WTC11 (cell line): ENCODE measurements around the gene MSI2.

Experiments used
- ATF1 ChIP-seq: sonication (generic); formaldehyde crosslinking; IDR thresholded peaks from 2 replicates; pipeline ENCODE4 v1.8.1; 2023; ENCODE audit warnings: mild to moderate bottlenecking, moderate library complexity, missing genetic modification reagents
- ATF3 ChIP-seq: sonication (generic); formaldehyde crosslinking; conservative IDR thresholded peaks from 2 replicates; pipeline ENCODE4 v1.8.1; 2022; ENCODE audit warnings: mild to moderate bottlenecking, missing genetic modification reagents
- ATF6 ChIP-seq: sonication (generic); formaldehyde crosslinking; IDR thresholded peaks from 2 replicates; pipeline ENCODE4 v1.8.1; 2023; ENCODE audit warnings: mild to moderate bottlenecking, missing genetic modification reagents
- CTCF ChIP-seq: fragments of 200-600 bp; IDR thresholded peaks from 2 replicates; pipeline ENCODE4 v1.8.0; 2022; ENCODE audit warnings: antibody characterized with exemption
- E2F1 ChIP-seq: sonication (generic); formaldehyde crosslinking; IDR thresholded peaks from 2 replicates; pipeline ENCODE4 v1.8.0; 2022; ENCODE audit warnings: mild to moderate bottlenecking, missing genetic modification reagents
- E2F5 ChIP-seq: sonication (generic); formaldehyde crosslinking; IDR thresholded peaks from 2 replicates; pipeline ENCODE4 v1.8.1; 2022; ENCODE audit warnings: mild to moderate bottlenecking, moderate library complexity, missing genetic modification reagents
- FOXP4 ChIP-seq: sonication (generic); formaldehyde crosslinking; IDR thresholded peaks from 2 replicates; pipeline ENCODE4 v1.8.0; 2022; ENCODE audit warnings: mild to moderate bottlenecking, missing genetic modification reagents
- MAX ChIP-seq: sonication (generic); formaldehyde crosslinking; IDR thresholded peaks from 2 replicates; pipeline ENCODE4 v1.8.0; 2022; ENCODE audit warnings: mild to moderate bottlenecking, missing genetic modification reagents
- NFATC4 ChIP-seq: fragments of 250-450 bp; sonication (Bioruptor Pico); IDR thresholded peaks from 2 replicates; pipeline ENCODE4 v1.9.0; 2021; ENCODE audit warnings: mild to moderate bottlenecking
- NR1H2 ChIP-seq: sonication (generic); formaldehyde crosslinking; IDR thresholded peaks from 2 replicates; pipeline ENCODE4 v1.9.0; 2021; ENCODE audit warnings: mild to moderate bottlenecking, moderate library complexity, missing genetic modification reagents
- PREB ChIP-seq: sonication (generic); formaldehyde crosslinking; IDR thresholded peaks from 2 replicates; pipeline ENCODE4 v1.8.1; 2022; ENCODE audit warnings: mild to moderate bottlenecking, missing genetic modification reagents, moderate library complexity, borderline replicate concordance
- USF2 ChIP-seq: sonication (generic); formaldehyde crosslinking; IDR thresholded peaks from 2 replicates; pipeline ENCODE4 v1.8.1; 2023; ENCODE audit warnings: mild to moderate bottlenecking, missing genetic modification reagents, moderate library complexity
- ZNF121 ChIP-seq: sonication (generic); formaldehyde crosslinking; IDR thresholded peaks from 2 replicates; pipeline ENCODE4 v1.8.0; 2023; ENCODE audit warnings: missing genetic modification reagents

- TF ChIP-seq MAX (CRISPR knock-in tag) (no peak), CTCF (no peak), NR1H2 (CRISPR knock-in tag) (no peak), E2F1 (no peak), USF2 (CRISPR knock-in tag) (no peak), ATF3 (CRISPR knock-in tag) (no peak), E2F5 (no peak), ZNF121 (no peak), PREB (no peak), ATF6 (CRISPR knock-in tag) (no peak), ATF1 (no peak), NFATC4 (CRISPR knock-in tag) (no peak), FOXP4 (CRISPR knock-in tag) (no peak)
Observed at GRCh38 chr17:57548421-57549410, 292.4 kb downstream of the MSI2 start.
